Karpas-422 (cell line): Measurements from ENCODE around the gene KSR1. TPM values are rescaled to one million over a fixed set of nuclear protein-coding genes. Genes with fewer than 3 reads are reported as not detected.

Source experiments
- DNase-seq: peaks from one replicate; pipeline ENCODE4 v3.0.0-alpha.2; 2015
- H2AFZ ChIP-seq: fragments of 200-600 bp; sonication (generic); 2 replicates; pipeline ENCODE4 v1.6.1; 2014; ENCODE audit warnings: antibody characterized with exemption, low read length, mixed read lengths
- H3K27ac ChIP-seq: fragments of 200-600 bp; sonication (generic); 2 replicates; pipeline ENCODE4 v1.5.1; 2014; ENCODE audit warnings: mild to moderate bottlenecking, low read length, moderate library complexity
- H3K27me3 ChIP-seq: fragments of 200-600 bp; sonication (generic); 2 replicates; pipeline ENCODE4 v1.6.1; 2014; ENCODE audit warnings: low read length, mixed read lengths
- H3K36me3 ChIP-seq: fragments of 200-600 bp; sonication (generic); 2 replicates; pipeline ENCODE4 v1.6.1; 2014; ENCODE audit warnings: low read length, mixed read lengths; ENCODE audit not compliant: insufficient read depth
- H3K4me1 ChIP-seq: fragments of 200-600 bp; sonication (generic); 2 replicates; pipeline ENCODE4 v1.6.1; 2014; ENCODE audit warnings: mild to moderate bottlenecking, low read length, mixed read lengths
- H3K4me2 ChIP-seq: fragments of 200-600 bp; sonication (generic); 2 replicates; pipeline ENCODE4 v1.6.1; 2014; ENCODE audit warnings: low read length, low read depth, mild to moderate bottlenecking; ENCODE audit not compliant: poor library complexity, severe bottlenecking
- H3K4me3 ChIP-seq: fragments of 200-600 bp; sonication (generic); 2 replicates; pipeline ENCODE4 v1.5.1; 2014; ENCODE audit warnings: mild to moderate bottlenecking, antibody characterized with exemption, low read length, mixed read lengths
- H3K79me2 ChIP-seq: fragments of 200-600 bp; sonication (generic); 2 replicates; pipeline ENCODE4 v1.6.1; 2014; ENCODE audit warnings: mild to moderate bottlenecking, low read length, mixed read lengths
- H3K9ac ChIP-seq: fragments of 200-600 bp; sonication (generic); 2 replicates; pipeline ENCODE4 v1.6.0; 2014; ENCODE audit warnings: low read length
- H3K9me2 ChIP-seq: fragments of 200-600 bp; sonication (generic), shearing (Covaris generic); replicated peaks from 2 replicates; pipeline ENCODE4 v1.6.0; 2014; ENCODE audit warnings: mild to moderate bottlenecking, low read length, moderate library complexity; ENCODE audit not compliant: insufficient read depth
- H3K9me3 ChIP-seq: fragments of 300-700, 200-600 bp; sonication (generic); 2 replicates; pipeline ENCODE4 v1.6.1; 2014; ENCODE audit warnings: low read length, mixed read lengths
- H4K20me1 ChIP-seq: fragments of 200-600 bp; sonication (generic); 2 replicates; pipeline ENCODE4 v1.6.1; 2014; ENCODE audit warnings: mild to moderate bottlenecking, antibody characterized with exemption, low read length, low read depth; ENCODE audit not compliant: insufficient read depth
- total RNA-seq: library from RNA; depleted of rRNA; stranded (reverse); fragments of >200 nt; shearing (Covaris generic); gene quantifications from 2 replicates; pipeline ENCODE4 v1.2.3, GENCODE V29; 2014; ENCODE audit warnings: low replicate concordance

KSR1 gene
- total RNA-seq, 1 experiment from 2014 or later: 0.52 TPM

DNA sequence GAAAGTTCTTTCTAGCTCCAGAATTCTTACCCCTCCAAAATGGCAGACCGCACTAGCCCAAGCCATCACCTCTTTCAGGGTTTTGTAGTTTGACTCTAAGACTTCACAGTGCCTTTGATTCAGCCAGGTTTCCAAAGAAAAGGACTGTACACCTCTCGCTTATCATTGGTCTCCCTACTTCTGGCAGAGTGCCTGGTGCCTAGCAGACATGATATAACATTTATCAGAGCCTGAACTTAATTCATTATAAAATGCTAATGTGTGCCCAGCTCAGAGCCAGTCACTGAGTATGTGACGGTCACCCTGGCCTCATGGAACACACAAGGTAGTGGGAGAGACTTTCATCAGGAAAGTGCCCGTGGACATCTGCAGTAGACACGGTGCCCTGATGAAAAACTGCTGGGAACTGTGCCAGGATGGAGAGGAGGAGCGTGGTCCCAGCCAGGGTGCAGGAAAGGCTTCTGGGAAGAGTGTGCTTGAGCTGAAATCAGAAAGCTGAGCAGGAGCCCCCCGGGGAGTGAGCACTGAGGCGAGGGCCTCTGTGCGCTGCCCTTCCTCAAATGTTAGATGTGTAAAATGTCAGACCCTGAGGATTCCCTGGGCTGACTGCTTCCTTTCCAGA is 140.4 kb downstream of the KSR1 start:
- H3K9me2 ChIP-seq: no peaks in the 10 kb centered on the region
- H3K27me3 ChIP-seq: no peaks in the 10 kb centered on the region
- H3K4me1 ChIP-seq: no peaks in the 10 kb centered on the region
- H3K36me3 ChIP-seq: no peaks in the 10 kb centered on the region
- no peak for DNase-seq
- no peaks in the 10 kb centered on the region for H3K9me3 ChIP-seq
- H4K20me1 ChIP-seq: no peaks in the 10 kb centered on the region
- no peak overlapping the region for H3K9ac ChIP-seq
- no peak overlapping the region for H3K27ac ChIP-seq
- H3K4me2 ChIP-seq: no peak overlapping the region
- H3K79me2 ChIP-seq: no peaks in the 10 kb centered on the region
- H2AFZ ChIP-seq: no peak overlapping the region
- no peak overlapping the region for H3K4me3 ChIP-seq

DNA sequence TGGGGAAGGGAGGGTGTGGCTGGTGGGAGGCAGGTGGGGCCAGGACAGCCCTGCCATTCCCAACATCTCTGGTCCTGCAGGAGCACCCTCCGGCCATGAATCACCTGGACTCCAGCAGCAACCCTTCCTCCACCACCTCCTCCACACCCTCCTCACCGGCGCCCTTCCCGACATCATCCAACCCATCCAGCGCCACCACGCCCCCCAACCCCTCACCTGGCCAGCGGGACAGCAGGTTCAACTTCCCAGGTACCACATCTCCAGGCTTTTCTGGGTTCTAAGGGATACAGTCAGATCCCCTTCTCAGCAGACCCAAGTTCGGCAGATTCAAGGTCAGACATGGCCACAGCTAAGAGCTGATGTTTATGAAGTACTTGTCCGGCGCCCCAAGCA is 140.9 kb downstream of the KSR1 start:
- no peak for DNase-seq
- Histone ChIP-seq H3K4me1 (no peaks in the 10 kb centered on the region), H2AFZ (no peak overlapping the region), H3K79me2 (no peaks in the 10 kb centered on the region), H3K4me3 (no peak overlapping the region), H4K20me1 (no peaks in the 10 kb centered on the region), H3K9ac (no peak overlapping the region), H3K9me2 (no peaks in the 10 kb centered on the region), H3K27ac (no peak overlapping the region), H3K36me3 (no peaks in the 10 kb centered on the region), H3K4me2 (no peak overlapping the region), H3K9me3 (no peaks in the 10 kb centered on the region), H3K27me3 (no peaks in the 10 kb centered on the region)

DNA sequence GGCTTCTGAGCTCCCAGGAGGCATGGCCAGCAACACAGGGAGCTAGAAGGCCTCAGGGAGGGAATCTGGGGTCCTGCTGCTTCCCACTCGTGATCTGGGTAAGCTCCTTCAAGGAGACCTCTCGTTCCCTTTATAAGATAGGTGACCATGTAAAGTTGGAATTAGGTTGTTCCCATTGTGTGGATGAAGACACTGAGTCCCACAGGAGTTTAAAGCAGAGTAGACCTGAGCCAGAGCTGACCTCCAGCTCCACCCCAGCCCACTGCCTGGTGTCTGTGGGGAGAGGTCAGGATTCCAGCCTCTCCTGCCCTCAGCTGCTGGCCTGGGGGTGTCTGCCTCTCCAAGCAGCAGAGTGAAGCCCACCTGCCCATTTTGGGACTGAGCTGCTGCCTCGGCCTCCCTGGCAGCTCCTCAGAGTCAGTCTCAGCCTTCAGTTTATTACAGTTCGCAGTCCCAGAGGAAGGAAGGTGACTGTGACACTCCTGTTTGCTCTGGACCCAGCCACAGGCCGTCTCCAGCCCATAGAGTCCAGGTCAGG is 141.6 kb downstream of the KSR1 start:
- H4K20me1 ChIP-seq: no peaks in the 10 kb centered on the region
- no peak overlapping the region for H3K9ac ChIP-seq
- H3K4me1 ChIP-seq: no peaks in the 10 kb centered on the region
- no peaks in the 10 kb centered on the region for H3K27me3 ChIP-seq
- no peak for DNase-seq
- H3K9me2 ChIP-seq: no peaks in the 10 kb centered on the region
- no peaks in the 10 kb centered on the region for H3K79me2 ChIP-seq
- H3K36me3 ChIP-seq: no peaks in the 10 kb centered on the region
- H3K9me3 ChIP-seq: no peaks in the 10 kb centered on the region
- H3K27ac ChIP-seq: no peak overlapping the region
- no peak overlapping the region for H2AFZ ChIP-seq
- no peak overlapping the region for H3K4me2 ChIP-seq
- H3K4me3 ChIP-seq: no peak overlapping the region

DNA sequence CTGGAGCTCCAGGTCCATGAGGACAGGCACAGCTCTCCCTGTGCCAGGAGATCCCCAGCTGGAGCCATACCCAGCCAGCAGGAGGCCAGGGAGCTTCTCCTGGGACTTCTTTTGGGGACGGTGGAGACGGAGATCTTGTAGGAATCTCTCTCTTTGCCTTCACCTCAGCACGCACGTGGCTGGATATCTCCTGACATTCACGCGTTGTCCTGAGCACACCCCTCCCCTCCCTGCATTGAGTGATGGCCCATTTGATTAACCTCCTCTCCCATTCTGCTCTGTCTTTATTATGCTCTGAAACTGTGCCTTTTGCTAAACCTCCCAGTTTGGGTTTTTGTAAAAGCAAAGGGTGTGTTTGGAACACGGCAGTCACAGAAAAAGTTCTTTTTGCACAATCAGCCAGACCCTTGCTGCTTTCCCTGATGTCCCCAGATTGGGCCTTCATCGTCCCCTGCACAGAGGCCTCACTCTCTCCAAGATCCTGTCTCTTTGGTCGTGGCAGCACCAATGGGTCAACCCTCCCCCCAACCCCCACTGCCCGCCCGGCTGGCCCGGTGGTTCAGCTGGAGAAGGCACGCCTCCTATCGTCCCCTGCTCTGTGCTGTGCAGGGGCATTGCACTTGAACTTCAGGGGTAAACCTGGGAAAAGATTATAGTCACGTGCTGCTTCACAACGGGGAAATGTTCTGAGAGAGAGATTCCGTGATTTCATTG is 142.2 kb downstream of the KSR1 start:
- Histone ChIP-seq H3K9me3 (no peaks in the 10 kb centered on the region), H2AFZ (no peak overlapping the region), H3K27ac (no peak overlapping the region), H3K4me2 (no peak overlapping the region), H4K20me1 (peaks cover 3% of the 10 kb centered on the region; the same call in 1 of the 2 replicates), H3K9ac (no peak overlapping the region), H3K4me1 (no peaks in the 10 kb centered on the region), H3K79me2 (no peaks in the 10 kb centered on the region), H3K4me3 (no peak overlapping the region), H3K36me3 (no peaks in the 10 kb centered on the region), H3K9me2 (no peaks in the 10 kb centered on the region), H3K27me3 (no peaks in the 10 kb centered on the region)
- no peak for DNase-seq

DNA sequence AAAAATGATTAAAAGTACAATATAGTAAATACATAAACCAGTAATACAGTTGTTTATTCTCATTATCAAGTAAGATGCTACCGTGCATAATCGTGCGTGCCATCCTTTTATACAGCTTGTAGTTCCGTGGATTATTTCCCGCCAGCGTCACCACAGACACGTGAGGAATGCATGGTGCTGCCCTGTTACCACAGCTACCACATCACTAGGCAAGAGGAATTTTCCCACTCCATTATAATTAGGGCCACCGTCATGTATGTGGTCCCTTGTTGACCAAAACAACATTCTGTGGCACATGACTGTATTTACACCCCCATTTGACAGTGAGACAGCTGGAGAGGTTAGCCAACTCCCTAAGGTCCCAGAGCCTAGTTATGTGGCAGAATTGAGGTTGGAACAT is 144.2 kb downstream of the KSR1 start:
- DNase-seq: no peak
- no peaks in the 10 kb centered on the region for H3K36me3 ChIP-seq
- no peak overlapping the region for H3K9ac ChIP-seq
- no peak overlapping the region for H2AFZ ChIP-seq
- H4K20me1 ChIP-seq: peaks cover 3% of the 10 kb centered on the region; the same call in 1 of the 2 replicates
- no peak overlapping the region for H3K4me2 ChIP-seq
- H3K27me3 ChIP-seq: no peaks in the 10 kb centered on the region
- H3K79me2 ChIP-seq: no peaks in the 10 kb centered on the region
- no peaks in the 10 kb centered on the region for H3K9me3 ChIP-seq
- no peak overlapping the region for H3K27ac ChIP-seq
- H3K9me2 ChIP-seq: no peaks in the 10 kb centered on the region
- H3K4me3 ChIP-seq: no peak overlapping the region
- no peaks in the 10 kb centered on the region for H3K4me1 ChIP-seq

DNA sequence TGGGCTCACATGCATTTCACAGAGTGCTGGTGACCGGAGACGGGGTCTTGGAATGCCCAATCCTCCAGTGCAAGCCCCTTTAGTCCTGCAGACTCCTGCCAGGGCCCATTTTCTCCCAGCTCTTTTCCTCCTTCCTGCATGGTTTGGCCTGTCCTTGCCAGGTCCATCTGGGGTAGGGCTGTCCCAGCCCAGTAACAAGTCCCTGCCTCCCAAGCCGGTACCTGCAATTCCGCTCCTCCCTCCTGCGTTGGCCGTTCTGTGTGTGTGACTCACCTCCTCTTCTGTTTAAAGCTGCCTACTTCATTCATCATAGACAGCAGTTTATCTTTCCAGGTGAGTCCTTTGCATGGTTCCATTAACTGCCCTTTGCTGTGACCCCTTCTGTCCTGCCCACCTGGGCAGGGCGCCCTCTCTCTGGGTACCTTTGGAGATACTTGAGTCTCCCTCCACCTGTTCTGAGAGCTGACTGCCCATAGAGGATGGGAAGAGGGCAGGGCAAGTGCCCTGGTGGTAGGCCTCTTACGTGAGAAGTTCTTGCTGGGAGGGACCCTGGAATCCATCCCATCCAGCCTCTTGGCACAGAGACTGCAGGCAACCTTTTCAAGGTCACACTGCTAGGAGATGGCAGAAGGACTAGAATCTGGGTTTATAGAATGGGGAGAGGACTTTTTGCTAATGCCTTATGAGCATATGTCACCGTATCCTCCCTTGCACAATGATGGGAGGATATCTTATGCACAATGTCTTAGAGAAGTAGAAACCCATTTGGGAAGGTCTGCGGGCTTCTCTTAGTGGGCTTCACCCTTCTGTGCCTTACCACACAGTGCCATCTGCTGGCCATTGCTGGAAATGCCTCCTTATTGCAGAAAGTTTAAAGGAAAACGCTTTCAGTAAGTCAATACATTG is 145.1 kb downstream of the KSR1 start:
- no peaks in the 10 kb centered on the region for H3K27me3 ChIP-seq
- H3K4me2 ChIP-seq: no peak overlapping the region
- no peak overlapping the region for H3K4me3 ChIP-seq
- H2AFZ ChIP-seq: no peak overlapping the region
- H3K9ac ChIP-seq: no peak overlapping the region
- H3K36me3 ChIP-seq: no peaks in the 10 kb centered on the region
- no peak overlapping the region for H3K27ac ChIP-seq
- peaks cover 3% of the 10 kb centered on the region; the same call in 1 of the 2 replicates for H4K20me1 ChIP-seq
- H3K9me3 ChIP-seq: no peaks in the 10 kb centered on the region
- no peaks in the 10 kb centered on the region for H3K79me2 ChIP-seq
- peak; percentile 92 for DNase-seq
- H3K4me1 ChIP-seq: no peaks in the 10 kb centered on the region
- no peaks in the 10 kb centered on the region for H3K9me2 ChIP-seq

DNA sequence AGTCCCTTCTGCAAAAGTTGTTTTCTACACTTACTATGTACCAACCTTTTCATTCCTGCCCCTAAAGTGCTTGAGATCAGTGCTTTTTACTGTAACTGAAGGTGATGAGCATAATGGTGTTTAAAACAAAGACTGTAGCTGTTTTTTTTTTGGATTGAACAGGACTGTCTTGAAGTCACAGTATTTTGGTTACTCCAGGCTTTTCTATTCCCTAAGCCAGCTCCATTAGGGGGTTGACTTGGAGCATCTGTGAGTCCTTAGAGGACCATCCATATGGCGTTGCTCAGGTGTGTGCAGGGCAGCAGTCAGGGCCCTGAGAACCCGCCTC is 145.7 kb downstream of the KSR1 start:
- no peak for DNase-seq
- H2AFZ ChIP-seq: no peak overlapping the region
- no peaks in the 10 kb centered on the region for H3K79me2 ChIP-seq
- H3K9ac ChIP-seq: no peak overlapping the region
- H3K27ac ChIP-seq: no peak overlapping the region
- H4K20me1 ChIP-seq: peaks cover 3% of the 10 kb centered on the region; the same call in 1 of the 2 replicates
- no peaks in the 10 kb centered on the region for H3K36me3 ChIP-seq
- H3K4me1 ChIP-seq: no peaks in the 10 kb centered on the region
- H3K4me2 ChIP-seq: no peak overlapping the region
- no peaks in the 10 kb centered on the region for H3K9me3 ChIP-seq
- H3K27me3 ChIP-seq: no peaks in the 10 kb centered on the region
- no peaks in the 10 kb centered on the region for H3K9me2 ChIP-seq
- no peak overlapping the region for H3K4me3 ChIP-seq
